Keratinocyte (primary cell): Measurements from ENCODE around the gene STK24.

ENCODE experiments used
- EZH2 ChIP-seq: IDR thresholded peaks from one replicate; pipeline ENCODE4 v1.6.1; 2012; ENCODE audit warnings: inconsistent platforms, mild to moderate bottlenecking, low read length, moderate library complexity
- TF ChIP-seq, protein P1 (sequence below), 3 experiments: IDR thresholded peaks in 1 of 3; conservative IDR thresholded peaks in 1 of 3; optimal IDR thresholded peaks in 1 of 3; 2 replicates in 2 of 3; 3 replicates in 1 of 3; pipeline versions ENCODE3 to v1.5.1; 2011; ENCODE audit warnings: low read length in 3 of 3, mild to moderate bottlenecking in 3 of 3, moderate library complexity in 2 of 3, control low read depth in 1 of 3, inconsistent platforms in 1 of 3; ENCODE audit not compliant: insufficient read depth in 2 of 3; ENCODE audit errors: extremely low read depth in 1 of 3

DNA sequence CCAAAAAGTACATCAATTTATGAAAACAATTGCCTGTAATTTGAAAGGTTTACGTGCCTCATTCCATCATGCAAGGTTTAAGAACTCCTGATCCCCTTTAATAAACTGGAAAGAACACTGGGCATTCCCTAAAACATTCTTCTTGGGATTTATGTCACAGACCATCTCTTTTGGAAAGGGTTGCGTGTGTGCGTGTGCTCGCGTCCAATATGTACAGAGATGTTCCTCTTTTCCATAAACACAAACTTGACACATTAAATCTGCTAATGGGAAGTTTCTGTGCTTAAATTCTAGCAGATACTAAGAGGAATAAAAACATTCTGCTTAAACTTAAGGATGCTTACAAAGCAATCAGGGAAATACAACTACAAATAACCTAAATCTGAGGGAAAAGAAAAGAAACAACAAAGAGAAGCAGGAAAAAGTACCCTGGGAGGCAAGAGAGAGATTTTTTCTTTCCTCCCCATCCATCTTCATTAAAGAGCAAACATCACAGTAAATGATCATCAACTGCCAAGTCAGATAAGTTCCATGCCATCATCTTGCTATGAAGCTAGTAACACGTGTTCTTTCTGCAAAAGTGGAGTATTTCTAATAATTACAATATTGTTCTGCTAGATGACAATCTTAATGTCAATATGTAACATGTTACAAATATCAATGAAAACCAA, 83.7 kb downstream of the STK24 start:
- TF ChIP-seq, protein P1, sequence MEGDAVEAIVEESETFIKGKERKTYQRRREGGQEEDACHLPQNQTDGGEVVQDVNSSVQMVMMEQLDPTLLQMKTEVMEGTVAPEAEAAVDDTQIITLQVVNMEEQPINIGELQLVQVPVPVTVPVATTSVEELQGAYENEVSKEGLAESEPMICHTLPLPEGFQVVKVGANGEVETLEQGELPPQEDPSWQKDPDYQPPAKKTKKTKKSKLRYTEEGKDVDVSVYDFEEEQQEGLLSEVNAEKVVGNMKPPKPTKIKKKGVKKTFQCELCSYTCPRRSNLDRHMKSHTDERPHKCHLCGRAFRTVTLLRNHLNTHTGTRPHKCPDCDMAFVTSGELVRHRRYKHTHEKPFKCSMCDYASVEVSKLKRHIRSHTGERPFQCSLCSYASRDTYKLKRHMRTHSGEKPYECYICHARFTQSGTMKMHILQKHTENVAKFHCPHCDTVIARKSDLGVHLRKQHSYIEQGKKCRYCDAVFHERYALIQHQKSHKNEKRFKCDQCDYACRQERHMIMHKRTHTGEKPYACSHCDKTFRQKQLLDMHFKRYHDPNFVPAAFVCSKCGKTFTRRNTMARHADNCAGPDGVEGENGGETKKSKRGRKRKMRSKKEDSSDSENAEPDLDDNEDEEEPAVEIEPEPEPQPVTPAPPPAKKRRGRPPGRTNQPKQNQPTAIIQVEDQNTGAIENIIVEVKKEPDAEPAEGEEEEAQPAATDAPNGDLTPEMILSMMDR (optimal IDR thresholded peaks at IDR 0.05 in 1 of 3, IDR thresholded peaks at IDR 0.05 in 1 of 3, conservative IDR thresholded peaks at IDR 0.05 in 1 of 3; ENCODE audit: extremely low read depth in 1 of 3, insufficient read depth in 2 of 3, low read length in 3 of 3) = no peak
- TF ChIP-seq EZH2 = no peak
